ENCODE results near the gene LSM4.

The LSM4 gene

DNA sequence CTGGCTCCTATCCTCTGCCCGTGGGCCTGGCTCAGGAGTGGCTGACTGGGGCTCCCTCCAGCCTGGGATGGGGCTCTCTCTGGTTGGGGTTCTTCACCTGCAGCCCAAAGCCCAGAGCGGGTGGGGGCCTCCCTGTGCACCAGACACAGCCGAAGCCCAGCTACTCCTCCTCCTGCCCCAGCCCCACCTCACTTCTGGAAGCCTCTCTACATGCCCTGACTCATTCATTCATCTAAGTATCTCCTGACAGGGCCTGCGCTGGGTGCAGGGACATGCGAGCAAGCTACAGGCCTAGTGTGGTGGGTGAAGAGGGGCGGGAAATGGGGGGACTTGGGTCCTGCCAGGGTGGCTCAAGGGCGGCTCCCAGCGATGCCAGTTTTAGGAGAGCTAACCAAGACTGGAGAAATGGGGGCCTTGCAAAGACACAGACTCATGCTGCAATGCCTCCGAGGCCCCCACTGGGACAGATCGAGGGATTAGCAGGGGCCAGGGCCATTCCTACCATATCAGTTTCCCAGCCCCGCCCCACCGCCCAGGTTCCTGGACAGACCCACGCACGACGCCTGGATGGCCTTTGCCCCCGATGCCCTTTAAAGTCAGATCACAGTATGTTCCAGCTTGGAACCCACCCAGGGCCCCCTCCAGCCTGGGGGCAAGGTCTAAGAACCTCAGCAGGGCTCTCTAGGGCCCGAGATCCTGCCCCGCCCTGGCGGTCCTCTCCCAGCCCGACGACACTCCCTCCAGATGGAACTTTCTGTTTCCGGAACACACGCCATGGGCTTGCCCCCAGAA lies 12.6 kb downstream of the LSM4 start:
- DNase-seq: no peak

DNA sequence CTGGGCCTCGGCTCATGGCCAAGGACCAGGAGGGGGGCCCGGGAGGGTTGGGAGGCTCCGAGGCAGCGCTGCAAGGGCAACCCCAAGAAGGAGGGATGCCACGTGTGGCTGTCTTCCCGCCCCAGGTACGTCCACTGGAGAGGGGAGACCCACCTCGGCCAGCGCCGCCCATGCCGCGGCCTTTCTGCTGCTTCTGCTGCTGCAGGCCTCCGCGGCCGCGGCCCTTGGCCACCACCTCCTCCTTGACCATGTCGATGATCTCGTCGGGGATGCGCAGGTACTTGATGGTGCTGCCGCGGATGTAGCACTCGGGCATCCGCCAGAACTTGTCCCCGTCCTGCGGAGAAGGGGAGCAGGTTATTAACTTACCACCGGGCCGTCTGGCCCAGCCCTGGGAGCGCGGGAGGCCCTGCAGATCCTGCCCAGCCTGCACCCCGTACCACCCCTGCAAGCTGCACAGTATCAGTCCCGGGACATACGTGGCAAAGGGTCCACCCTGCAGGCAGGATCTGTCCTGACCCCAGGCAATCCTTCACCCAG lies 13.3 kb downstream of the LSM4 start:
- no peak for DNase-seq

GRCh38 chr19:18308948-18309325 lies 13.9 kb downstream of the LSM4 start:
- no peak for DNase-seq

GRCh38 chr19:18308051-18308947 lies 14.6 kb downstream of the LSM4 start:
- DNase-seq: no peak

DNA sequence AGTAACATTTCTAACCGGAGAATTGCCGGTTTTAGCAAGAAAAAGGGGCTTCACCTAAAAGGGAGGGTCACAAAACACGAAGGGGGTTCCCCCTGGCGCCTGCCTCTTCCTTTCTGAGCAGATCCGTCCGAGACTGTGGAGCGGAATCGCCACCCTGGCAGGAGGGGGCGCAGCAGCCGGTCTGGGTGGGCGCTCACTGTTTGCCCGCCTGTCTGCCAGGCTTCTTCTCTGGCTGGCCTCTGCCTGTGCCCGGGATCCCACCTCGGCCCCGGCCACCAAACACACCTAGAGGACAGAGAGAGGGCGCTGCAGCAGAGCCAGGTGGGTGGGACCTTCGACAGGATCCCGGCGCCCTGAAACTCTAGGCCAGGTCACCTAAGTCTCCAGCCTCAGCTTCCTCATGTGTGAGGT lies 15.6 kb downstream of the LSM4 start:
- DNase-seq: peak; percentile 60

- DNase-seq: no peak
Observed at GRCh38 chr19:18306888-18307260, 16.0 kb downstream of the LSM4 start.

DNA sequence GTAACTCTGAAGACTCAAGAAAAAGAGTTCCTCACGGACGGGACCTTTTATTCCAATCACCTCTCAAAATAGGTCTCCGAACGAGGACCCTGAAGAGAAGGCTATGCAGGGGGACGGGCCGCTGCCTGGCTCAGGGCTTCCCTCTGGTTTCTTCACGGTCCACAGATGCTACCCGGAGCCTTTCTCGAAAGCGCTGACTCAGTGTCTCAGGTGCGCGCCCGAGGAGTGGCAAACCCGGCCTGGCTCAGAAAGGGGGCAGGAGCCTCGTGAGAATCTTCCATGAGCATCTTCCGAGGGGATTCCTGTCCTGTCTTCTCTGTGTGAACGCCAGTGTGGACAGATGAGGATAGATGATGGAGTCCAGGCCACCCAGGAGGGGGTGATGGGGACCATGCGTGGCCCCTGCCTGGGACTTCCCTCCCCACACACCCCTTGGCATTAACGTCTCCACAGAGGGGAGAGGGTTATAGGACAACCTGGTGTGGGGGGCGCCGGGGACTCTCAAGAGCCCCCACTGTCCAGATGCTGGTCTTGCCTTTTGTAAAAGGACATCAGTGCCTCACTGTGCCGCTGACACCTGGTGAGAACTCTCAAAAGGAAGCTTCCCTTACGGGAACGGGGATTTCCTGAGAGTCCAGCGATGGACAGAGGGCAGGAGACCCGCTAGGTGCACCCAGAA lies 16.5 kb downstream of the LSM4 start:
- DNase-seq: no peak

- DNase-seq: peak; percentile 87
Observed at GRCh38 chr19:18304458-18305310, 18.2 kb downstream of the LSM4 start.

DNA sequence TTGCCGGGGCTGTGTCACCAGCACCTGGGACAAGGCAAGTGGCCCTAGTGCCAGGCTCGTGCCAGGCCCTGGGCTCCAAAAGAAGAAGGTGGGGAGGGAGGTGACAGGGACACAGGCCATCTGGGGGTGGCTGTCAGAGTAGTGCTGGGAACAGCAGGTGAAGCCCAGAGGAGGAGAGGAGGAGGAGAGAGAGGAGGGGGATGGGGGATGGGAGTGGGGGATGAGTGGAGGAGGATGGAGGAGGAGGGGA lies 18.7 kb downstream of the LSM4 start:
- DNase-seq: no peak

- DNase-seq: no peak
Observed at GRCh38 chr19:18301718-18302111, 21.2 kb downstream of the LSM4 start.

- DNase-seq: no peak
Observed at GRCh38 chr19:18300930-18301717, 21.8 kb downstream of the LSM4 start.

DNA sequence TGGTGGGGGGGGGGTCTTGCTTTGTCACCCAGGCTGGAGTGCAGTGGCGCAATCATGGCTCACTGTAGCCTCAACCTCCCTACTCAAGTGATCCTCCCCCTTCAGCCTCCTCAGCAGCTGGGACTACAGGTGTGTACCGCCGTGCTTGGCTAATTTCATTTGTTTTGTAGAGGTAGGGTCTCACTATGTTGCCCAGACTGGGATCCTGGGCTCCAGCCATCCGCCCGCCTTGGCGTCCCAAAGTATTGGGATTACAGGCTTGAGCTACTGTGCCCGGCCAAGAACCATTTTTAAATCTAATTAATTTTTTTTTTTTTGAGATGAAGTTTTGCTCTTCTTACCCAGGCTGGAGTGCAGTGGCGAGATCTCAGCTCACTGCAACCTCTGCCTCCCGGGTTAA lies 23.2 kb downstream of the LSM4 start:
- DNase-seq: no peak

GRCh38 chr19:18298601-18299000 lies 24.3 kb downstream of the LSM4 start:
- DNase-seq: no peak

- no peak for DNase-seq
Observed at GRCh38 chr19:18297308-18297707, 25.6 kb downstream of the LSM4 start.

DNA sequence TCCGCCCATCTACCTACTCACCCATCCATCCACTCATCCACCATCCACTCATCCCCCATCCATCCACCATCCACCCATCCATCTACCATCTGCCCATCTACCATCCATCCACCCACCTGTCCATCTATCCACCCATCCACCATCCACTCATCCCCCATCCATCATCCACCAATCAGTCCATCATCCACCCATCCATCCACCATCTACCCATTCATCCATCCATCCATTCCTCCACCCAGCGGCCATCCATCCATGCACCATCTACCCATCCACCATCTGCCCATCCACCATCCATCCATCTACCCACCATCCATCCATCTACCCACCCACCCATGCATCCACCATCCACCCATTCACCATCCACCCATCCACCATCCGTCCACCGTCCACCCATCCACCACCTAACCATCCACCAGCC lies 27.8 kb downstream of the LSM4 start:
- no peak for DNase-seq

GRCh38 chr19:18294467-18294864 lies 28.4 kb downstream of the LSM4 start:
- DNase-seq: peak; percentile 94

GRCh38 chr19:18293642-18294466 lies 29.0 kb downstream of the LSM4 start:
- no peak for DNase-seq

- peak; percentile 67 for DNase-seq
Observed at GRCh38 chr19:18292810-18293641, 29.9 kb downstream of the LSM4 start.

DNA sequence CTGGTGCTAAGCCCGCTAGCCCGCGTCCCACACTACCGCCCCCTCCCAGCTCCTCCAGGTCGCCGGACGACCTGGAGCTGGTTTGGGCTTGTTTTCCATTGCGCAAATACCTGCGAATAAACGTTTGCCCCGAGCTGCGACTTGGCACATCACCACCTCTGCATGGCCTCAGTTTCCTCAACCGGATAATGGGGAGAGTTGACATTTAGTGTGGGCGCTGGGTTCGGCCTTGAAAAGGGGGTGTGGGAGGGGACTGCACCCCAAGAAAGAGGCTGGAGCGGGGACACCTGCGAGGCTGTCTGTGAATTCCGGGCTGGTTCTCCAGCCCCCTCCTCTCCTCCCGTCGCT lies 30.4 kb downstream of the LSM4 start:
- DNase-seq: no peak
